Measurements from ENCODE around the gene ATL1. TPM values are rescaled to one million over a fixed set of nuclear protein-coding genes. Genes with fewer than 3 reads are reported as not detected.

ATL1 gene
- total and polyA plus RNA-seq, 2 of the 4 experiments (the other 2 are of a cell fraction): 6.0 to 12.2 TPM

DNA sequence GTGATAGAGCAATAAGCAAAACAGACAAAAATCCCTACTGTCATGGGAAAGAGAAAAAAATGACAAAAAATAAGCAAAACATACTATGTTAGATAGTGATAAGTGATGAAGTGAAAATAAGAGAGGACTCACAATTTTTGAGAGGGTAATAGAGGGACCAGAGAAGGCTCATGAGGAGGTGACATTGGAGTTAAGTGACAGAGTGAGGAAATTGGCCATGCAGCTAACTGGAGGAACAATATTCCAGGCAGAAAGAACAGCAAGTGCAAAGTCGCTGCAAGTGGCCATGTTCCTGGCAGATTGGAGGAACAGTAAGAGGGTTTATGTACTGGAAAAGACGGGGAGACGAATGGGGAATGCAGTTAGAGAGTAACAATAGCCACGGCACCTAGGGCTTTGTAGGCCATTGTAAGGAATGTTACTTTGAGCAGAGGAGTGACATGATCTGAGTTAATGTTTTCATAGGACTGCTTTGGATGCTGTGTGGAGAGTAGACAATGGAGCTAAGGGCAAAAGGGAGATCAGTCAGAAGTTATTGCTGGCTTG lies 109.6 kb downstream of the ATL1 start:
- no TSS peak for BruUV-seq (replicated peaks)
- Histone ChIP-seq H4K8ac (ENCODE audit: low read depth in 2 of 2, low read length in 2 of 2) (peak overlapping the region; percentile 33 to 76; a peak in 3 of 4 replicates), H3K27me3 (ENCODE audit: control insufficient read depth, insufficient read depth, low read length) (no peaks in the 10 kb centered on the region), H2AFZ (replicated peaks; ENCODE audit: low read length, poor library complexity) (peak overlapping the region; percentile 66), H3K23ac (ENCODE audit: low read depth, low read length) (peak overlapping the region; percentile 69), H3K4me3 (ENCODE audit: insufficient read depth, low read depth, low read length) (no peak overlapping the region), H3K18ac (ENCODE audit: low read depth, low read length) (peak overlapping the region; percentile 38), H3K9me1 (ENCODE audit: insufficient read depth, low read length) (peaks cover 10% of the 10 kb centered on the region), H4K20me1 (ENCODE audit: insufficient read depth, low read length) (peaks cover 8% of the 10 kb centered on the region; the same call in 1 of the 2 replicates), H3K79me1 (ENCODE audit: low read depth in 1 of 2, low read length in 2 of 2) (peaks cover 3 to 17% of the 10 kb centered on the region in 2 experiments; a peak in 3 of 4 replicates), H3K27ac (ENCODE audit: insufficient read depth, low read length) (peak overlapping the region; percentile 55; the same call in 1 of the 2 replicates), H3K9me3 (ENCODE audit: control insufficient read depth, insufficient read depth, low read length) (no peaks in the 10 kb centered on the region), H2AK5ac (ENCODE audit: low read depth, low read length) (peak overlapping the region; percentile 9; the same call in 1 of the 2 replicates), H3K4me2 (ENCODE audit: low read depth, low read length) (peak overlapping the region; percentile 17), H3K14ac (replicated peaks; ENCODE audit: low read depth, low read length) (peak overlapping the region; percentile 39), H2AK9ac (replicated peaks; ENCODE audit: low read depth, low read length, poor library complexity) (no peak overlapping the region), H3K56ac (ENCODE audit: extremely low read depth, insufficient read depth, low read length) (no peak overlapping the region), H2BK20ac (ENCODE audit: low read depth, low read length) (peak overlapping the region; percentile 93), H4K91ac (ENCODE audit: insufficient read depth, low read depth, low read length) (peak overlapping the region; percentile 49), H3K4me1 (ENCODE audit: control insufficient read depth, insufficient read depth, low read length) (peaks cover 13% of the 10 kb centered on the region), H2BK15ac (ENCODE audit: low read depth, low read length) (peak overlapping the region; percentile 84; the same call in 2 of the 3 replicates), H4K5ac (ENCODE audit: low read depth, low read length) (peak overlapping the region; percentile 77), H3K36me3 (ENCODE audit: control insufficient read depth, insufficient read depth, low read length) (peaks cover 3% of the 10 kb centered on the region), H2BK120ac (ENCODE audit: low read depth, low read length) (peak overlapping the region; percentile 92), H3K9ac (ENCODE audit: low read depth, low read length) (peak overlapping the region; percentile 24; the same call in 1 of the 2 replicates), H3K4ac (ENCODE audit: low read depth, low read length) (peak overlapping the region; percentile 87), H2BK5ac (ENCODE audit: low read depth, low read length, poor library complexity, severe bottlenecking) (peak overlapping the region; percentile 66)
- POLR2A ChIA-PET (ENCODE audit: unreplicated experiment): no interaction called here
- 100% methylated on average over 4 of the region's 4 CpGs; no CpG with 5 or more reads in 1 of the 2 experiments for WGBS, 2 experiments (ENCODE audit: extremely low coverage in 2 of 2, insufficient read length in 1 of 2)
- DNase-seq: no peak
- CTCF ChIA-PET: interaction anchor here (1.9 kb wide), 1 partner anchor 104 kb away, joined by 4 read pairs; no protein-coding TSS in a partner anchor
- dilution Hi-C loops (cut with HindIII; ENCODE audit: low sequenced_read_pairs, unreplicated experiment) (no loop called here), intact Hi-C loops (cut with micrococcal nuclease) (loop anchor here (2.0 to 10.0 kb wide), 5 partner anchors 53 to 273 kb away; no protein-coding TSS in a partner anchor), in situ Hi-C loops (cut with MboI; ENCODE audit: low sequenced_read_pairs) (no loop called here)
- ATAC-seq (ENCODE audit: low read depth): no peak
- no peak for TF ChIP-seq SMC3 (IDR thresholded peaks at IDR 0.05; ENCODE audit: low read depth, low read length)
- TF ChIP-seq MXI1 (IDR thresholded peaks at IDR 0.05; ENCODE audit: borderline replicate concordance, low read depth, low read length): no peak

Measured in IMR-90 (cell line).